Stomach (tissue), 4 donors: ENCODE data around the gene SP2.

Experiments used
- CTCF ChIP-seq, 7 experiments: fragments of 450-650 bp in 4 of 7; fragments of 200-600 bp in 3 of 7; sonication (generic) in 3 of 7; IDR thresholded peaks; one replicate each; pipeline ENCODE4 v1.5.1; 2016 to 2019; ENCODE audit warnings: antibody characterized with exemption in 7 of 7, control low read depth in 2 of 7, mild to moderate bottlenecking in 1 of 7
- EP300 ChIP-seq: sonication (generic); formaldehyde crosslinking; IDR thresholded peaks from one replicate; pipeline ENCODE4 v1.6.1; 2017; ENCODE audit warnings: antibody characterized with exemption
- POLR2A ChIP-seq, 4 donors: fragments of 450-650 bp; IDR thresholded peaks; one replicate each; pipeline ENCODE4 v1.6.1; 2016; ENCODE audit warnings: antibody characterized with exemption in 4 of 4, control low read depth in 2 of 4, mild to moderate bottlenecking in 1 of 4, moderate library complexity in 1 of 4
- POLR2AphosphoS5 ChIP-seq, 3 donors: sonication (generic); formaldehyde crosslinking; IDR thresholded peaks; one replicate each; pipeline ENCODE4 v1.6.1; 2016; ENCODE audit warnings: antibody characterized with exemption in 3 of 3

GRCh38 chr17:47902039-47902744 is 6.2 kb downstream of the SP2 start:
- TF ChIP-seq CTCF (IDR thresholded peaks at IDR 0.05) (no peak), POLR2AphosphoS5 (IDR thresholded peaks at IDR 0.05) (no peak), POLR2A (IDR thresholded peaks at IDR 0.05) (no peak), EP300 (no peak)
